ENCODE results near the gene ARHGEF18. TPM values are rescaled to one million over a fixed set of nuclear protein-coding genes. Genes with fewer than 3 reads are reported as not detected.
"Not testable (repeated sequence)": the region's sequence is repeated elsewhere in the genome, so short reads cannot be mapped to it uniquely, and the experiment has no call there.

Gene ARHGEF18
- total RNA-seq, 4 donors from 2014 or later: 19.9 to 58.5 (median 31.9) TPM

- Histone ChIP-seq H3K4me1 (peaks cover 0 to 17% (median 4%) of the 10 kb centered on the region in 4 donors), H3K27ac (peak overlapping the region in 1 of 4 donors; percentile 60), H3K4me3 (no peak overlapping the region), H3K27me3 (no peaks in the 10 kb centered on the region), H3K36me3 (no peaks in the 10 kb centered on the region), H3K9me3 (no peaks in the 10 kb centered on the region)
- TF ChIP-seq POLR2A (IDR thresholded peaks at IDR 0.05) (no peak), CTCF (IDR thresholded peaks at IDR 0.05) (peak in 1 of 5 experiments; percentile 16), EP300 (IDR thresholded peaks at IDR 0.05) (peak in 1 of 2 donors; percentile 61)
- peak in 1 of 2 donors; percentile 24 for DNase-seq (ENCODE audit: low spot score in 2 of 2)
- 71 to 85% methylated on average over 12 of the region's 12 CpGs for WGBS, 2 donors
Observed at GRCh38 chr19:7337380-7338194, 11.2 kb upstream of the ARHGEF18 start.

GRCh38 chr19:7340959-7341837 lies 7.5 kb upstream of the ARHGEF18 start:
- Histone ChIP-seq H3K4me1 (peaks cover 0 to 9% (median 4%) of the 10 kb centered on the region in 4 donors), H3K27me3 (no peaks in the 10 kb centered on the region), H3K27ac (peak overlapping the region in 1 of 4 donors; percentile 49), H3K9me3 (no peaks in the 10 kb centered on the region), H3K36me3 (no peaks in the 10 kb centered on the region), H3K4me3 (no peak overlapping the region)
- no peak for TF ChIP-seq POLR2A (IDR thresholded peaks at IDR 0.05)
- peak; percentile 92 to 98 (median 94) for TF ChIP-seq CTCF (IDR thresholded peaks at IDR 0.05)
- peak in 1 of 2 donors; percentile 36 for TF ChIP-seq EP300 (IDR thresholded peaks at IDR 0.05)
- peak; percentile 80 to 91 for DNase-seq (ENCODE audit: low spot score in 2 of 2)
- WGBS, 2 donors: 37 to 43% methylated on average over 22 of the region's 22 CpGs

- no peak overlapping the region for H3K4me3 ChIP-seq
- no peaks in the 10 kb centered on the region for H3K36me3 ChIP-seq
- DNase-seq (ENCODE audit: low spot score in 2 of 2): no peak
- 83 to 86% methylated on average over 5 of the region's 5 CpGs for WGBS, 2 donors
- no peak overlapping the region for H3K27ac ChIP-seq
- H3K27me3 ChIP-seq: no peaks in the 10 kb centered on the region
- no peaks in the 10 kb centered on the region for H3K9me3 ChIP-seq
- H3K4me1 ChIP-seq: peaks cover 0 to 6% (median 0%) of the 10 kb centered on the region in 4 donors
- TF ChIP-seq EP300 (IDR thresholded peaks at IDR 0.05) (no peak), CTCF (IDR thresholded peaks at IDR 0.05) (no peak), POLR2A (IDR thresholded peaks at IDR 0.05) (no peak)
Observed at GRCh38 chr19:7342143-7342542, 6.6 kb upstream of the ARHGEF18 start.

- Histone ChIP-seq H3K27me3 (no peaks in the 10 kb centered on the region), H3K4me1 (no peaks in the 10 kb centered on the region), H3K36me3 (no peaks in the 10 kb centered on the region), H3K27ac (no peak overlapping the region), H3K9me3 (peaks cover 0 to 4% (median 0%) of the 10 kb centered on the region in 4 donors), H3K4me3 (no peak overlapping the region)
- 82 to 89% methylated on average over 5 to 6 of the region's 7 CpGs for WGBS, 2 donors
- TF ChIP-seq CTCF (IDR thresholded peaks at IDR 0.05) (no peak), POLR2A (IDR thresholded peaks at IDR 0.05) (no peak), EP300 (IDR thresholded peaks at IDR 0.05) (no peak)
- no peak for DNase-seq (ENCODE audit: low spot score in 2 of 2)
Observed at GRCh38 chr19:7346488-7346971, 2.2 kb upstream of the ARHGEF18 start.

GRCh38 chr19:7346997-7347396 lies 1.7 kb upstream of the ARHGEF18 start:
- 79 to 89% methylated on average over 7 of the region's 7 CpGs for WGBS, 2 donors
- H3K9me3 ChIP-seq; DNase-seq (ENCODE audit: low spot score in 2 of 2): not testable (repeated sequence)

More at GRCh38 chr19:7346997-7347396, 1.7 kb upstream of the ARHGEF18 start:
- not testable (repeated sequence) for H3K27ac ChIP-seq, H3K4me1 ChIP-seq, H3K4me3 ChIP-seq, H3K27me3 ChIP-seq, H3K36me3 ChIP-seq
